GM18868 (cell line): ENCODE measurements around the gene CFTR.
"Not testable (repeated sequence)": the region's sequence is repeated elsewhere in the genome, so short reads cannot be mapped to it uniquely, and the experiment has no call there.

Experiments
- ATAC-seq: cut with Tn5 transposase; IDR thresholded peaks from one replicate; pipeline ENCODE4 v1.9.1; 2021; ENCODE audit warnings: mild to moderate bottlenecking, moderate library complexity; ENCODE audit not compliant: unreplicated experiment

The CFTR gene

GRCh38 chr7:117493460-117493859, 13.6 kb downstream of the CFTR start:
- ATAC-seq, result peak; percentile 59

DNA sequence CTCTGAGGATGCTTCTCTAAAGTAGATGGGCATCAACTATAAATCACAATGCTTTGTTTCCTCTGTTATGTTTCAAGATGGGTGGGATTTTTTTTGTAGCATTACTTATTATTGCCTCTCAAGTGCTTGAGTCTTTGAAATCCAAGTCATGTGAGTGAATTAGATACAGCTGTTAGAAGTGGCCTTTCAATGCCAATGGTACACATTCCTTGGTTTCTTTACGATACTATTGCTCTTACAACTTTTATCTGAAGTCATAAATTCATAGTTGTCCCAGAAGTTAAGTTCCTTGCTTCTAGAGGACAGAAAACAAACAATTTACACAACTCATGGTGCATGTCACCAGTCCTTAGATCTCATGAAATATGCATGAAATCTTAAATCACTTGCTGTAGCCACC, 15.5 kb downstream of the CFTR start:
- no peak for ATAC-seq

DNA sequence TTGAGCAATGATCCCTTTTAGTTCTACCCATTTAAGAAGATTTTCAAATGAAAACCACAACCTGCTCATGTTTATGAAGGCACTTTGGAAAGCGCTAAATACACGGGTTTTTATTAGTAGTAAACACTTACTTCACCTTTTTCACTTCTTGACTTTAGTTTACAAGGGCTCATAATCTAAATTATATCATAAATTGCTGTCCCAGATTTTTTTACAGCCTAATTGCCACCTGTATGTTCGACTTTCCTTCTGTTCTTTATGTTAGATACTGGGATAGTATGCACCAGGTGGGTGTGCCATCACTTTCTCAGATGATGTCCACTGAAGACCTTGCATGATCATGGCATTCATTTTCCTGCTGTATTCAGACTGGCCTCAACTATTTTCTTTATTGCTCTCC, 22.5 kb downstream of the CFTR start:
- ATAC-seq, result no peak

DNA sequence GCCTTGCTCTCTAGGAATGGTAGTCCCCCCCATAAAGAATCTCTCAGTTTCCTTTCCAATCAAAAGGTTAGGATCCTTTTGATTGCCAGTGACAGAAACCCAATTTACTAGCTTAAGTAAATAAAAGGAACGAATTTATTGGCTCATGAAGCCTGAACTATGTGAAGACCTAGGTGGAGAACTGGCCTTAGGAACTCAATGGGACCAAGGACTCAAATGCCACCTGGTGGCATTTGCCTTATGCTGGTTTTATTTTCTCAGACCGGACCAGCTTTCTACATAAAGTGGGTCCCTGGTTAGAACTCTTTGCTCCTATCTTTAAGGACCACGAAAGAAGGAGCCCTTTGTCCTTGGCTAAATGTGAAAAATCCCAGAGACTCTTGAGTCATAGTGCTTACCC, 25.4 kb downstream of the CFTR start:
- peak; percentile 43 for ATAC-seq

DNA sequence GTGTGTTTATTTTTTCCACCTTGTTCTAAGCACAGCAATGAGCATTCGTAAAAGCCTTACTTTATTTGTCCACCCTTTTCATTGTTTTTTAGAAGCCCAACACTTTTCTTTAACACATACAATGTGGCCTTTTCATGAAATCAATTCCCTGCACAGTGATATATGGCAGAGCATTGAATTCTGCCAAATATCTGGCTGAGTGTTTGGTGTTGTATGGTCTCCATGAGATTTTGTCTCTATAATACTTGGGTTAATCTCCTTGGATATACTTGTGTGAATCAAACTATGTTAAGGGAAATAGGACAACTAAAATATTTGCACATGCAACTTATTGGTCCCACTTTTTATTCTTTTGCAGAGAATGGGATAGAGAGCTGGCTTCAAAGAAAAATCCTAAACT, 28.9 kb downstream of the CFTR start:
- ATAC-seq, result no peak

DNA sequence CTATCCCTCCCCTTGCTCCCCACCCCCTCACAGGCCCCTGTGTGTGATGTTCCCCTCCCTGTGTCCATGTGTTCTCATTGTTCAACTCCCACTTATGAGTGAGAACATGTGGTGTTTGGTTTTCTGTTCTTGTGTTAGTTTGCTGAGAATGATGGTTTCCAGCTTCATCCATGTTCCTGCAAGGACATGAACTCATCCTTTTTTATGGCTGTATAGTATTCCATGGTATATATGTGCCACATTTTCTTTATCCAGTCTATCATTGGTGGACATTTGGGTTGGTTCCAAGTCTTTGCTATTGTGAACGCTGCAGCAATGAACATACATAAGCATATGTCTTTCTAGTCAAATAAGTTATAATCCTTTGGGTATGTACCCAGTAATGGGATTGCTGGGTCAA, 37.4 kb downstream of the CFTR start:
- not testable (repeated sequence) for ATAC-seq

GRCh38 chr7:117530390-117530789, 50.6 kb downstream of the CFTR start:
- ATAC-seq, result no peak

DNA sequence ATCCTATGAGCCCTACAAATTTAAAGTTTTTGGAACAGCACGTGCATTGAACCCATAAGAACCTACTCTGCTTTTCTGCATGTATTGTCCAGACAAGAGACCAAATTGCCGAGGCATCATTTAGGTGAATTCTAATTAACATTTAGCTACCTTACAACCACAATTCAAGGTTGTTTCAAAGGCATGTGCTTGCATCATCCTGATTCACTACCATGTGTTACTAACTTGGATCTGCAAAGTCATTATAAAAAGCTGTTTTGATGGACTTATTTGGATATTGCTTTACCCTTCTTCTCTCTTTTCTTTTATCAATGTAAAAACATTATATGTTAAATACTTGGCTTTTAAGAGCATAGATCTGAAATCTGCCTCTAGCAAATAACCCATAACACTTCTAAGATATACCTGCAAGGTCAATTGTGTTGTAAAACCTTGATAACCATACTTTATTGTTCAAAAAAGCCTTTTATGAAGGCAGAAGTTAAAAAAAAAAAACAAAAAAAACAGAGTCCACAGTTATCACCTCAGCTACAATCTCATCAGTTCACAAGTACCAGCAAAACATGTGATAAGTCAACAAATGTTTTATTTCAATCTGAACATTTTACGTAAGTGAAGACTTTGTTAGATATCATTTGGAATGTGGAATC, 51.9 kb downstream of the CFTR start:
- ATAC-seq, result no peak

GRCh38 chr7:117538053-117538452, 58.2 kb downstream of the CFTR start:
- ATAC-seq, result no peak

- ATAC-seq, result no peak
Observed at GRCh38 chr7:117544061-117544460, 64.2 kb downstream of the CFTR start.

DNA sequence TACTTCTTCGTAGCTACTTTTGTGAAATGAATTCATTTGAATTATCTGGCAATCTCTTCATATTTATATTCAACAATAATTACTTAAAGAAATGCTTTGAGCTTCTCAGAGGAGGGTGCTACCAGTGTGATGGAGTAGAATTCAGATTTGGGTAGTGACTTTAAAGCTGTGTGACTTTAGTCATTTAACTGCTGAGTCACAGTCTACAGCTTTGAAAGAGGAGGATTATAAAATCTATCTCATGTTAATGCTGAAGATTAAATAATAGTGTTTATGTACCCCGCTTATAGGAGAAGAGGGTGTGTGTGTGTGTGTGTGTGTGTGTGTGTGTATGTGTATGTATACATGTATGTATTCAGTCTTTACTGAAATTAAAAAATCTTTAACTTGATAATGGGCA, 68.2 kb downstream of the CFTR start:
- no peak for ATAC-seq

GRCh38 chr7:117550625-117551024, 70.8 kb downstream of the CFTR start:
- ATAC-seq, result no peak

GRCh38 chr7:117552660-117553059, 72.8 kb downstream of the CFTR start:
- no peak for ATAC-seq

- ATAC-seq, result no peak
Observed at GRCh38 chr7:117555260-117555659, 75.4 kb downstream of the CFTR start.

GRCh38 chr7:117559391-117559790, 79.6 kb downstream of the CFTR start:
- no peak for ATAC-seq

DNA sequence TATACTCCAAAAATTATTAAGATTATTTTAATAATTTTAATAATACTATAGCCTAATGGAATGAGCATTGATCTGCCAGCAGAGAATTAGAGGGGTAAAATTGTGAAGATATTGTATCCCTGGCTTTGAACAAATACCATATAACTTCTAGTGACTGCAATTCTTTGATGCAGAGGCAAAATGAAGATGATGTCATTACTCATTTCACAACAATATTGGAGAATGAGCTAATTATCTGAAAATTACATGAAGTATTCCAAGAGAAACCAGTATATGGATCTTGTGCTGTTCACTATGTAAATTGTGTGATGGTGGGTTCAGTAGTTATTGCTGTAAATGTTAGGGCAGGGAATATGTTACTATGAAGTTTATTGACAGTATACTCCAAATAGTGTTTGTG, 80.2 kb downstream of the CFTR start:
- no peak for ATAC-seq

- ATAC-seq, result no peak
Observed at GRCh38 chr7:117562759-117563158, 82.9 kb downstream of the CFTR start.

DNA sequence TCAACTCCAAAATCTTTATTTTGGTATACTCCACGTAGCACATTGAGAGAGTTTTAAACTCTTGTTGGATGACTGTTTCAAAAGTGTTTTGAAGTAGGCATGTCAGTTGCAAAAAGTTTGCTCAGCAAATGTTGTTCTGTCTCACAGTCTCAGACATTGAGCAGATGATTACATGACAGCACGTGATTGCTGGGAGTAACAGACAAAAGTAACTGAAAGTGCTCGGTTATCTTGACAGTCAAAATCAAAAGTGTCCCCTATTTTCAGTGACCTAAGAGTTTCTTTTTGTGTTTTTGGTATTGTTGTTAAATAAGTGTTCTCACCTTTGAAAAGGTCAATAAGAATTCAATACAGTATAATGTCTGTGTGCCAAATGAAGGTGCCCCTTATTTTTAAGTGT, 84.3 kb downstream of the CFTR start:
- peak; percentile 76 for ATAC-seq

DNA sequence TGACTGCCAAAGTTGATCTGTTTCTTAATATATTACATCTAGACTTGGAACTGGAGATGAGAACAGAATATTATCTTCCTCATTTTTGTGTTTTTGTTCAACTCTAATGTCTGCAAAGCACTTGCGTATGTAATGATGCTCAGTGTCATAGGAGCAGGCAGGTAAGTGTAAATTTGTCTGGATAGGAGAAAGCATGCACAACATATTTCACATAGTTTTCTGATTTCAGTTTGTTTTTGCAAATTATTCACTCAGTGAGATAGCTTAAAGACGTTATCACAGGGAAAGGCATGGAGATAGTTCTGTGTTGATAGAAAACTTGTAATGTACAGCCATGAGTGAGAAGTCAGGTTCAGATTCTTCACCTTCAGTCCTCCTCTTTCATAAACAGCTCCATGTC, 84.8 kb downstream of the CFTR start:
- ATAC-seq, result no peak

GRCh38 chr7:117565226-117565625, 85.4 kb downstream of the CFTR start:
- ATAC-seq, result no peak

DNA sequence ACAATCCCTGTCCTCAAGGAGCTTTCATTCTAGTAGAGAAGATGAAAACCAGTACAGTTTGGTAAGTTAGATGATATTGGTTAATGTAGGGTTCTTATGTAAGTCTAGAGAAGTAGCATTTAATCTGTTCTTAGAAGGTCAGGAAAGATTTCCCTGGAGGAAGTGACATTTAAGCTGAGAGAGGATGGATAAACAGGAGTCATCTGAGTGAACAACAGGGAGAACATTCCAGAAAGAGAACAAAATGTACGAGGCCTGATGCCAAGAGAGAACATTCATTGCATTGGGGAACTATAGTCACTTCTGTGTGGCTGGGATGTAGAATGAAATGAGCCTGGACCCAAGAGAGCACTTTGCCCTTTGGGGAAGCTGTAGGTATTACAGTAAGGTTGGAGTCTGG, 88.0 kb downstream of the CFTR start:
- ATAC-seq, result no peak

- ATAC-seq, result no peak
Observed at GRCh38 chr7:117572856-117573620, 93.2 kb downstream of the CFTR start.

- ATAC-seq, result no peak
Observed at GRCh38 chr7:117581424-117581823, 101.6 kb downstream of the CFTR start.
